GM12892 (cell line): ENCODE measurements around the gene SDC3.

Source experiments
- POLR2A ChIP-seq: IDR thresholded peaks from 2 replicates; pipeline ENCODE4 v1.6.1; 2011; ENCODE audit warnings: low read depth, low read length, control low read depth
- POLR2AphosphoS5 ChIP-seq: IDR thresholded peaks from 2 replicates; pipeline ENCODE4 v1.6.1; 2011; ENCODE audit warnings: low read depth, low read length, control low read depth
- TAF1 ChIP-seq: IDR thresholded peaks from 2 replicates; pipeline ENCODE4 v1.6.1; 2011; ENCODE audit warnings: low read depth, mild to moderate bottlenecking, control low read depth, low read length, borderline replicate concordance

- TF ChIP-seq POLR2A (no peak), POLR2AphosphoS5 (no peak), TAF1 (no peak)
Measured at GRCh38 chr1:30899577-30900389, 8.8 kb downstream of the SDC3 start.
